Stomach (tissue), 9 donors: Measurements from ENCODE around the gene SH3GL2. TPM values are rescaled to one million over a fixed set of nuclear protein-coding genes. Genes with fewer than 3 reads are reported as not detected.

Source experiments
- DNase-seq, 2 donors: peaks; one replicate each; pipeline versions ENCODE4 v3.0.0 to v3.0.0-alpha.2; 2013 to 2019
- H3K27ac ChIP-seq, 5 donors: fragments of 200-600 bp in 4 of 5; sonication (generic) in 4 of 5; one replicate each; pipeline ENCODE4 v1.5.1; 2013 to 2019; ENCODE audit warnings: mild to moderate bottlenecking in 1 of 5, moderate library complexity in 1 of 5
- H3K27me3 ChIP-seq, 3 donors: fragments of 200-600 bp; sonication (generic); one replicate each; pipeline ENCODE4 v1.5.1; 2017 to 2019; ENCODE audit warnings: mixed run types in 1 of 3
- H3K36me3 ChIP-seq, 4 donors: fragments of 200-600 bp; sonication (generic); 1 replicate in 3 of 4; 2 replicates in 1 of 4; pipeline ENCODE4 v1.5.1; 2016 to 2019
- H3K4me1 ChIP-seq, 4 donors: fragments of 200-600 bp; sonication (generic); one replicate each; pipeline ENCODE4 v1.5.1; 2016 to 2019
- H3K4me3 ChIP-seq, 4 donors: fragments of 200-600 bp; sonication (generic) in 3 of 4; one replicate each; pipeline ENCODE4 v1.5.1; 2016 to 2019; ENCODE audit warnings: mild to moderate bottlenecking in 1 of 4
- H3K9me3 ChIP-seq, 4 donors: fragments of 200-600 bp; sonication (generic); one replicate each; pipeline ENCODE4 v1.5.1; 2016 to 2019
- EP300 ChIP-seq: sonication (generic); formaldehyde crosslinking; IDR thresholded peaks from one replicate; pipeline ENCODE4 v1.6.1; 2017; ENCODE audit warnings: antibody characterized with exemption
- POLR2A ChIP-seq, 4 donors: fragments of 450-650 bp; IDR thresholded peaks; one replicate each; pipeline ENCODE4 v1.6.1; 2016; ENCODE audit warnings: antibody characterized with exemption in 4 of 4, control low read depth in 2 of 4, mild to moderate bottlenecking in 1 of 4, moderate library complexity in 1 of 4
- POLR2AphosphoS5 ChIP-seq, 3 donors: sonication (generic); formaldehyde crosslinking; IDR thresholded peaks; one replicate each; pipeline ENCODE4 v1.6.1; 2016; ENCODE audit warnings: antibody characterized with exemption in 3 of 3
- WGBS, 5 donors: extraction: QIAGEN DNeasy Blood & Tissue Kit in 3 of 5; methylation state at CpG; one replicate each; pipeline versions ENCODE4 v1.1.5 to v1.1.7; 2013 to 2018; 5-methylcytosine and 5-hydroxymethylcytosine counted together
- intact Hi-C: fragments of 100-400 bp; cut with DNase I; formaldehyde crosslinking; loops from one replicate; pipeline ENCODE4 v1.15.1; 2023; ENCODE audit warnings: low total_unique reads
- polyA plus RNA-seq, 3 donors: library from polyadenylated mRNA; stranded (reverse); fragments of 200-250 nt; gene quantifications; one replicate each; pipeline ENCODE4 v1.2.3, GENCODE V29; 2013
- total RNA-seq, 5 donors: library from RNA; depleted of rRNA; stranded (reverse); fragments of >200 nt; gene quantifications; one replicate each; pipeline versions ENCODE4 v1.1.0 to v1.2.3, GENCODE V29; 2014 to 2016
- TF ChIP-seq, protein P1 (sequence below), 7 experiments: fragments of 450-650 bp in 4 of 7; fragments of 200-600 bp in 3 of 7; sonication (generic) in 3 of 7; IDR thresholded peaks; one replicate each; pipeline ENCODE4 v1.5.1; 2016 to 2019; ENCODE audit warnings: antibody characterized with exemption in 7 of 7, control low read depth in 2 of 7, mild to moderate bottlenecking in 1 of 7
- donor health status: healthy with polysubstance abuse.
- donor health status: Bipolar disorder and iron deficiency.
- donor health status: healthy.

Gene SH3GL2
- total and polyA plus RNA-seq, 8 donors: 0.89 to 17.5 (median 7.7) TPM; not detected in 1

GRCh38 chr9:17839776-17840175, 260.9 kb downstream of the SH3GL2 start:
- Histone ChIP-seq H3K4me3 (no peak overlapping the region), H3K9me3 (peaks cover 0 to 10% (median 8%) of the 10 kb centered on the region in 4 donors), H3K27ac (no peak overlapping the region), H3K36me3 (no peaks in the 10 kb centered on the region), H3K27me3 (no peaks in the 10 kb centered on the region), H3K4me1 (no peaks in the 10 kb centered on the region)
- no peak for DNase-seq
- WGBS, 5 donors: 61 to 71% (median 68%) methylated on average over 5 of the region's 5 CpGs
- intact Hi-C loops: no loop called here
- no peak for TF ChIP-seq EP300
- no peak for TF ChIP-seq POLR2AphosphoS5 (IDR thresholded peaks at IDR 0.05)
- TF ChIP-seq, protein P1, sequence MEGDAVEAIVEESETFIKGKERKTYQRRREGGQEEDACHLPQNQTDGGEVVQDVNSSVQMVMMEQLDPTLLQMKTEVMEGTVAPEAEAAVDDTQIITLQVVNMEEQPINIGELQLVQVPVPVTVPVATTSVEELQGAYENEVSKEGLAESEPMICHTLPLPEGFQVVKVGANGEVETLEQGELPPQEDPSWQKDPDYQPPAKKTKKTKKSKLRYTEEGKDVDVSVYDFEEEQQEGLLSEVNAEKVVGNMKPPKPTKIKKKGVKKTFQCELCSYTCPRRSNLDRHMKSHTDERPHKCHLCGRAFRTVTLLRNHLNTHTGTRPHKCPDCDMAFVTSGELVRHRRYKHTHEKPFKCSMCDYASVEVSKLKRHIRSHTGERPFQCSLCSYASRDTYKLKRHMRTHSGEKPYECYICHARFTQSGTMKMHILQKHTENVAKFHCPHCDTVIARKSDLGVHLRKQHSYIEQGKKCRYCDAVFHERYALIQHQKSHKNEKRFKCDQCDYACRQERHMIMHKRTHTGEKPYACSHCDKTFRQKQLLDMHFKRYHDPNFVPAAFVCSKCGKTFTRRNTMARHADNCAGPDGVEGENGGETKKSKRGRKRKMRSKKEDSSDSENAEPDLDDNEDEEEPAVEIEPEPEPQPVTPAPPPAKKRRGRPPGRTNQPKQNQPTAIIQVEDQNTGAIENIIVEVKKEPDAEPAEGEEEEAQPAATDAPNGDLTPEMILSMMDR (IDR thresholded peaks at IDR 0.05): no peak
- TF ChIP-seq POLR2A (IDR thresholded peaks at IDR 0.05): no peak

DNA sequence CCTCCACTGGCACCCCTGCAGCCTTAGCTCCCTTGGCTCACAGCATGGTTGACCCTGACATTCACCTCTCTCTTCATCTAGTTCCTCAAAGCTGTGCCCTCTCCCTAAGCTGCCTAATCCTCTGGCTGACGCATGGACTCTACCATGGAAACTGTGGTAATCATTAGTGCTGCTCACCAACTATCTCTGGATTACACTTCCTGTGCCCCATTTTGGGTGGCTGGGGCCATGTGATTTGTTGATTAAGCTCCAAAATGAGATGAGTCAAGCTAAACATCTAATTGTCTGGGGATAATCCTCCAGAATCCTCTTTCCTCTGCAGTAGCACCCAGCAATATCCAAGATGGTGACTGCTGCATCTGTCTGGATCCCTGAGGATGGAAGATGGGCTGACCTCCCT, 264.4 kb downstream of the SH3GL2 start:
- Histone ChIP-seq H3K4me1 (no peaks in the 10 kb centered on the region), H3K4me3 (no peak overlapping the region), H3K27ac (no peak overlapping the region), H3K27me3 (no peaks in the 10 kb centered on the region), H3K36me3 (no peaks in the 10 kb centered on the region), H3K9me3 (peaks cover 0 to 14% (median 12%) of the 10 kb centered on the region in 4 donors)
- TF ChIP-seq EP300 (no peak), POLR2A (IDR thresholded peaks at IDR 0.05) (no peak), POLR2AphosphoS5 (IDR thresholded peaks at IDR 0.05) (no peak)
- TF ChIP-seq, protein P1 (IDR thresholded peaks at IDR 0.05): no peak
- WGBS, 5 donors: 86 to 100% (median 94%) methylated on average over 1 of the region's 1 CpG
- no peak for DNase-seq
- intact Hi-C loops: no loop called here
